Transverse colon (tissue), 4 donors: ENCODE data around the gene LZTFL1.

Source experiments
- CTCF ChIP-seq, 5 experiments: fragments of 200-600 bp in 3 of 5; fragments of 450-650 bp in 2 of 5; sonication (generic) in 3 of 5; IDR thresholded peaks; 1 replicate in 2 of 5; 2 replicates in 3 of 5; pipeline ENCODE4 v1.5.1; 2016 to 2017; ENCODE audit warnings: antibody characterized with exemption in 5 of 5, inconsistent platforms in 3 of 5, mild to moderate bottlenecking in 2 of 5, moderate library complexity in 1 of 5
- POLR2A ChIP-seq: fragments of 450-650 bp; IDR thresholded peaks from one replicate; pipeline ENCODE4 v1.6.1; 2016; ENCODE audit warnings: antibody characterized with exemption, mild to moderate bottlenecking, moderate library complexity
- POLR2AphosphoS5 ChIP-seq, 3 donors: sonication (generic); formaldehyde crosslinking; IDR thresholded peaks; one replicate each; pipeline ENCODE4 v1.6.1; 2016; ENCODE audit warnings: antibody characterized with exemption in 3 of 3

GRCh38 chr3:45806072-45806471, 35.8 kb downstream of the LZTFL1 start:
- TF ChIP-seq POLR2A (no peak), CTCF (IDR thresholded peaks at IDR 0.05) (no peak), POLR2AphosphoS5 (IDR thresholded peaks at IDR 0.05) (no peak)
